ENCODE measurements around the gene PCNX2.

DNA sequence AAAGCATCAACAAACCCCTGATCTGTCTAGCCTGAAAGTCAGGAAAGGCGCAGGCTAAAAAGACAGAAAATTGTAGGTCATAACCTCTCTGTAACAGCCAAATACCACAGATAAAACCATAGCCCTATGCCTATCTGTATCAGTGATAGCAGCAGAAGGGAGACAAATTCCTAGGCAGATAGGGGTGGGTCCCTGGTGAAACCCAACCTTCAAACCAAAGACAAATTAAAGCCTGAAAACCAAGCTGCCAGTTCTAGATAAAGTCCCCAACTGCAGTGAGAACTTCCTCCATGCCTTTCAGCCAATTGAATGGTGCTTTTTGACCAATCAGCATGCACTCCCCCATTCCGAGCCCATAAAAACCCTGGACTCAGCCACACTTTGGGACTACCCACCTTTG is 229.8 kb downstream of the PCNX2 start:
- TF ChIP-seq POLR2AphosphoS5 (IDR thresholded peaks at IDR 0.05; ENCODE audit: low read depth) (no peak), EZH2 (IDR thresholded peaks at IDR 0.05; ENCODE audit: low read depth, unreplicated experiment) (no peak), ETS1 (IDR thresholded peaks at IDR 0.05) (no peak), ZNF114 (CRISPR knock-in tag; IDR thresholded peaks at IDR 0.05) (no peak), STAT1 (IDR thresholded peaks at IDR 0.05; ENCODE audit: unreplicated experiment) (no peak), CREB1 (CRISPR knock-in tag; IDR thresholded peaks at IDR 0.05; ENCODE audit: low read depth) (no peak)
- TF ChIP-seq, protein P1, sequence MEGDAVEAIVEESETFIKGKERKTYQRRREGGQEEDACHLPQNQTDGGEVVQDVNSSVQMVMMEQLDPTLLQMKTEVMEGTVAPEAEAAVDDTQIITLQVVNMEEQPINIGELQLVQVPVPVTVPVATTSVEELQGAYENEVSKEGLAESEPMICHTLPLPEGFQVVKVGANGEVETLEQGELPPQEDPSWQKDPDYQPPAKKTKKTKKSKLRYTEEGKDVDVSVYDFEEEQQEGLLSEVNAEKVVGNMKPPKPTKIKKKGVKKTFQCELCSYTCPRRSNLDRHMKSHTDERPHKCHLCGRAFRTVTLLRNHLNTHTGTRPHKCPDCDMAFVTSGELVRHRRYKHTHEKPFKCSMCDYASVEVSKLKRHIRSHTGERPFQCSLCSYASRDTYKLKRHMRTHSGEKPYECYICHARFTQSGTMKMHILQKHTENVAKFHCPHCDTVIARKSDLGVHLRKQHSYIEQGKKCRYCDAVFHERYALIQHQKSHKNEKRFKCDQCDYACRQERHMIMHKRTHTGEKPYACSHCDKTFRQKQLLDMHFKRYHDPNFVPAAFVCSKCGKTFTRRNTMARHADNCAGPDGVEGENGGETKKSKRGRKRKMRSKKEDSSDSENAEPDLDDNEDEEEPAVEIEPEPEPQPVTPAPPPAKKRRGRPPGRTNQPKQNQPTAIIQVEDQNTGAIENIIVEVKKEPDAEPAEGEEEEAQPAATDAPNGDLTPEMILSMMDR (conservative IDR thresholded peaks at IDR 0.05; ENCODE audit: low read depth in 2 of 2): no peak
- TF ChIP-seq, protein P2, sequence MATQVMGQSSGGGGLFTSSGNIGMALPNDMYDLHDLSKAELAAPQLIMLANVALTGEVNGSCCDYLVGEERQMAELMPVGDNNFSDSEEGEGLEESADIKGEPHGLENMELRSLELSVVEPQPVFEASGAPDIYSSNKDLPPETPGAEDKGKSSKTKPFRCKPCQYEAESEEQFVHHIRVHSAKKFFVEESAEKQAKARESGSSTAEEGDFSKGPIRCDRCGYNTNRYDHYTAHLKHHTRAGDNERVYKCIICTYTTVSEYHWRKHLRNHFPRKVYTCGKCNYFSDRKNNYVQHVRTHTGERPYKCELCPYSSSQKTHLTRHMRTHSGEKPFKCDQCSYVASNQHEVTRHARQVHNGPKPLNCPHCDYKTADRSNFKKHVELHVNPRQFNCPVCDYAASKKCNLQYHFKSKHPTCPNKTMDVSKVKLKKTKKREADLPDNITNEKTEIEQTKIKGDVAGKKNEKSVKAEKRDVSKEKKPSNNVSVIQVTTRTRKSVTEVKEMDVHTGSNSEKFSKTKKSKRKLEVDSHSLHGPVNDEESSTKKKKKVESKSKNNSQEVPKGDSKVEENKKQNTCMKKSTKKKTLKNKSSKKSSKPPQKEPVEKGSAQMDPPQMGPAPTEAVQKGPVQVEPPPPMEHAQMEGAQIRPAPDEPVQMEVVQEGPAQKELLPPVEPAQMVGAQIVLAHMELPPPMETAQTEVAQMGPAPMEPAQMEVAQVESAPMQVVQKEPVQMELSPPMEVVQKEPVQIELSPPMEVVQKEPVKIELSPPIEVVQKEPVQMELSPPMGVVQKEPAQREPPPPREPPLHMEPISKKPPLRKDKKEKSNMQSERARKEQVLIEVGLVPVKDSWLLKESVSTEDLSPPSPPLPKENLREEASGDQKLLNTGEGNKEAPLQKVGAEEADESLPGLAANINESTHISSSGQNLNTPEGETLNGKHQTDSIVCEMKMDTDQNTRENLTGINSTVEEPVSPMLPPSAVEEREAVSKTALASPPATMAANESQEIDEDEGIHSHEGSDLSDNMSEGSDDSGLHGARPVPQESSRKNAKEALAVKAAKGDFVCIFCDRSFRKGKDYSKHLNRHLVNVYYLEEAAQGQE (IDR thresholded peaks at IDR 0.05; ENCODE audit: unreplicated experiment): no peak
